HG02885 (cell line): ENCODE results near the gene CADPS2.
"Not testable (repeated sequence)": the region's sequence is repeated elsewhere in the genome, so short reads cannot be mapped to it uniquely, and the experiment has no call there.

ENCODE experiments used
- ATAC-seq: cut with Tn5 transposase; IDR thresholded peaks from one replicate; pipeline ENCODE4 v1.9.1; 2021; ENCODE audit warnings: mild to moderate bottlenecking; ENCODE audit not compliant: unreplicated experiment, poor library complexity

Gene CADPS2

DNA sequence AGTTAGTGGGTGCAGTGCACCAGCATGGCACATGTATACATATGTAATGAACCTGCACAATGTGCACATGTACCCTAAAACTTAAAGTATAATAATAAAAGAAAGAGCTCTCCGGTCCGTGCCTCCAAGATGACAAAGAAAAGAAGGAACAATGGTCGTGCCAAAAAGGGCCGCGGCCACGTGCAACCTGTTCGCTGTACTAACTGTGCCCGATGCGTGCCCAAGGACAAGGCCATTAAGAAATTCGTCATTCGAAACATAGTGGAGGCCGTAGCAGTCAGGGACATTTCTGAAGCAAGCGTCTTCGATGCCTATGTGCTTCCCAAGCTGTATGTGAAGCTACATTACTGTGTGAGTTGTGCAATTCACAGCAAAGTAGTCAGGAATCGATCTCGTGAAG is 205.1 kb downstream of the CADPS2 start:
- not testable (repeated sequence) for ATAC-seq

GRCh38 chr7:122679813-122680212 is 206.4 kb downstream of the CADPS2 start:
- ATAC-seq = no peak

DNA sequence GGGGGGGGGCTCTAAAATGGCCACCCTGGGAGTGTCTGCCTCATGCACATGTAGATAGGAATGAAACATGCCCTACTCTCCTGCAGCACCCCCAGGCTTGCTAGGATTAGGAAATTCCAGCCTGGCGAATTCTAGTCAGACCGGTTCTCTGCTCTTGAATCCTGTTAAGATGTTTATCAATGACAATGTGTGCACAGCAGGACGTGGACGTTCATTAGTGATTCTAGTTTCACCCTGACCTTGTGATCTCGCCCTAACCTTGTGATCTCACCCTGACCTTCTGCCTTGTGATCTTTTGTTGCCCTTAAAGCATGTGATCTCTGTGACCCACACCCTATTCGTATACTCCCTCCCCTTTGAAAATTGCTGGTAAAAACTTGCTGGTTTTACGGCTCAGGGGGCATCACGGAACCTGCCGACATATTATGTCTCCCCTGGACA is 207.0 kb downstream of the CADPS2 start:
- not testable (repeated sequence) for ATAC-seq

DNA sequence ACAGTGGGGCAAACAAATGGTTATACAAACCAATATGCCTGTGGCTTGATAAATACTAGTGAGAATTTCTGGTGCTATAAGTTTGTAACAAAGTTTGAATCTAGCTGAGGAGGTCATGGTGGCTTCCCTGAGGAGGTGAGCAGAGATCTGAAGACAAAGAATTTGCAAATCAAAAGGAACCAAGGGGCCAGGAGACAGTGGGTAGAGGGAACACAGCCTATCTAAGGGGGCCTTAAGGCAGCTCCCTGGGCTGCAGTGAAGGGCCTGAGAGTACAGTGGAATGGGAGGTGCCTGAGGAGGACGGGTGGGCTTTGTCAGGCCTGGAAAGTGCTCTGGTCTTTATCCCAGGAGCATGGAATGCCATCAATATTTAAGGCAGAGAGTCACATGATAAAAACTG is 209.1 kb downstream of the CADPS2 start:
- no peak for ATAC-seq

DNA sequence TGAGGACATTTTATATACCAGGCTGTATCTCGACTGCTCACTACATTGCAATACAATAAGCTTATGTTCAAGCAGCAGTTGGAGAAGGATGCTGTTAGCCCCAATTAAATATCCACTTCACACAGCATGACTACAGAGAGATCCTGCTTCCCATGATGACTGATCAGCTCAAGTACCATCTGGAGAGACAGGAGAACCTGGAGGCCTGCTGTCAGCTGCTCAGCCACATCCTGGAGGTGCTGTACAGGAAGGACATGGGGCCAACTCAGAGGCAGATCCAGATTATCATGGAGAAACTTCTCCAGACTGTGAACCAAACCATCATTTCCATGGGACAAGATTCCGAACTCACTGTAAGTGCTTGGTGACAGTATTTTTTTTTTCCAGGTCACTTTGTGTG is 209.8 kb downstream of the CADPS2 start:
- ATAC-seq = no peak

- no peak for ATAC-seq
Observed at GRCh38 chr7:122675621-122676020, 210.6 kb downstream of the CADPS2 start.

DNA sequence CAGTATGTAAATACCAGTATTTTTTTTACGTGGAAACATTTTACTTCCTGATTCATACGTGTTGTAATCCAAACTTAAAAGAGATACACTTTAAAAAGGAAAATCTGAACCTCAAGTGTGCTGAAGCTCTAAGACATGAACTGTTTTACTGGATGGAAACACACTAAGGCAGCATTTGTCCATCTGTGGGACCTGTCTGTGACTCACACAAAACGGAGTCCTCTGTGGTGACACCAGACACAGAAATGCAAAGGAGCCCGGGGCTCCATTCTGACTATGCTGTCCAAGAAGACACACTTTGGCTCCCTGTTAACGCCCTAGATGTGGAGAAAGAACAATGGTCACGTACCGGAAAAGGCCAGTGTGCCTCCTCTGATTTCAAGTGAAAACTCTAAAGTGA is 211.2 kb downstream of the CADPS2 start:
- ATAC-seq = no peak

DNA sequence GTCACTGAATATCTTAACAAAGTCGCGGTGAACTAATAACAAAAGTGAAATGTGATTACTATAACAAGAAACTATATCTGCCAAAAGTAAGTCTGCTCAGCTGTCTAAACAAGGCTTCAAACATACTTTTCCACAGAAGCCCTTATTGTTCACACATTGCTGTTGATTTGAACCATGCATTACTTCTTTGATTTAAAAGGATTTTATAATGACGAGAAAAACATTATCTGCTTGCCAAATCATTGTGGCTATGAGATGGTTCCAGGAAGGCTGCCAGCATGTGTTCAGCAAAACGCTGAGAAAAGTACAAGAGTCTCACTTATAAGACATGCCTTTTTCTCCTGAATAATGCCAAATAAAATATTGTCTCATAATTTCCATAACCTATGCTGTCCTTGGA is 211.8 kb downstream of the CADPS2 start:
- ATAC-seq = no peak

- ATAC-seq = no peak
Observed at GRCh38 chr7:122673951-122674350, 212.3 kb downstream of the CADPS2 start.

DNA sequence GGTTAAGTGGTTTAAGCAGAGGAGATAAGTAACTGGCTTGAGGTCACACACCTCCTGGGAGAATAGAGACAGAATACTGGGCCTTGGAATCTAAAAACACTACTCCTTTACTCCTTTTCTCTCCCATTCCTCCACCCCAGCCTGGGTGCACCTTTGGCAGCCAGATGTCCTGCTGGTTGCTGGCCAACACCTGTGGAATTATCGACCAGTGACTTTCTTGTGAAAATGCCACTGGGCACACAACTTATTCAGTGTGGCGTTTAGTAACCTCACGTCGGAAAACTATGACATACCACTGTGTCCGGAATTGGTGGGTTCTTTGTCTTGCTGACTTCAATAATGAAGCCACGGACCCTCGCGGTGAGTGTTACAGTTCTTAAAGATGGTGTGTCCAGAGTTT is 213.7 kb downstream of the CADPS2 start:
- ATAC-seq = no peak

DNA sequence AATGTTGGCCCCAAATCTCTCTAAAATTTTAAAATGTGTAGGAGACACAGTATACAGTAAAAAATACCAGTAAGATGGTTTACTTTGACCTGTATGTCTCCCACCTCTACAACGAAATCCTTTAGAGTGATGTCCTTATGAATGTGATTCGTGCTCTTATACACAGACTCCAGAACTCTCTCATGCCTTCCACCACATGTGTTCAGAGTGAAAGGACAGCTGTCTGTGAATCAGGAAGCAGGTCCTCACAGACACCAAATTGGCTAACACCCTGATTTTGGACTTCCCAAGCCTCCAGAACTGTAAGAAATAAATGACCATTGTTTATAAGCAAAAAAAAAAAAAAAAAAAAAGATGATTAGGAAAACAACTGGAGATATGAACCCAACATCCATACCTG is 222.5 kb downstream of the CADPS2 start:
- no peak for ATAC-seq

GRCh38 chr7:122658856-122659255 is 227.4 kb downstream of the CADPS2 start:
- no peak for ATAC-seq

DNA sequence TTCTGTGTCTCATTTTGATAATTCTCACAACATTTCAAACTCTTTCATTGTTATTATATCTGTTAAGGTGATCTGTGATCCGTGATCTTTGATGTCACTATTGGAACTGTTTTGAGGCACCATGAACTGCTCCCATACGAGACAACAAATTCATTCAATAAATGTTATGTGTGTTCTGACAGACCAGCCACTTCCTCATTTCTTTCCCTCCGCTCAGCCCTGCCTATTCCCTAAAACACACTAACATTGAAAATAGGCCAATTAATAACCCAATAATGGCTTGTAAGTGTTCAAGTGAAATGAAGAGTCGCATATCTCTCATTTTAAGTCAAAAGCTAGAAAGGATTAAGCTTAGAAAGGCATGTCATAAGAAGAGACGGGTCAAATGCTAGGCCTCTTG is 232.6 kb downstream of the CADPS2 start:
- ATAC-seq = no peak

GRCh38 chr7:122652876-122653275 is 233.4 kb downstream of the CADPS2 start:
- no peak for ATAC-seq

DNA sequence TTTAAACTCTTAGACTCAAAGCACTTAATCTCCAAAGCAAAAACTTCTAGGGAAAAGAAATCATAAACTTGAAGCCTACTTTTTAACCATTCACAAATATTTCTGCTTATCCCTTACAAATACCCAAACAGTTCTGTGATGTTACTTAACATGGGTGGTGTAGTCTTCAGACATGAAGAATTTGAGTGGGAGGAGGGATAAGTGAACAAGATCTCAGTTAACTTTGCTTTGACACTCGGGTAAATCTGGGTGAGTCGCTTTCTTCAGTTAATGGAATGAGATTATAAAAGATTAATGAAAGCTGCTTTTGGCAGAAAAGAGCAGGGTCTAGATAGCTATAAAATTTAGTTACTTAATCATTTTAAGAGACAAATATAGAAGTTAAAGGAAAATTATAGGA is 234.8 kb downstream of the CADPS2 start:
- no peak for ATAC-seq

- no peak for ATAC-seq
Observed at GRCh38 chr7:122643250-122643649, 243.0 kb downstream of the CADPS2 start.

DNA sequence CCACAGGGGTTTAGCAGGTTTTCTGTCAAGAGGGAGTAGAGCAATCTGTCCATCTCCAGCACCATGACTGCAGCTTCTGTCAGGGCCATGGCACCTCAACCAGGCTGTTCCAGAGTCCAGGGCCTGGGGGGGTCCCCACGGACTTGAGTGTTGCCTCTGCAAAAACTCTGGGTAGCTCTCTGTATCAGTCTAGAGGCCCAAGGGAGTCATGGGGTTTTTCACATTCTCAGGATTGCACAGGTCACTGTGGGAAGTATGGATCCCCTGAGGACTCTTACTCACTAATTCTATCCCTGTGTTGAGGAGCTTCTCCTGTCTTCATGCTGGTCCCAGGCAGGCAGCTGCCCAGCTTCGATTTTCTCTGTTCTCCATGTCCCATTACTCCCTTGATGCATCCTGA is 247.8 kb downstream of the CADPS2 start:
- no peak for ATAC-seq

- ATAC-seq = no peak
Observed at GRCh38 chr7:122637784-122638183, 248.5 kb downstream of the CADPS2 start.

DNA sequence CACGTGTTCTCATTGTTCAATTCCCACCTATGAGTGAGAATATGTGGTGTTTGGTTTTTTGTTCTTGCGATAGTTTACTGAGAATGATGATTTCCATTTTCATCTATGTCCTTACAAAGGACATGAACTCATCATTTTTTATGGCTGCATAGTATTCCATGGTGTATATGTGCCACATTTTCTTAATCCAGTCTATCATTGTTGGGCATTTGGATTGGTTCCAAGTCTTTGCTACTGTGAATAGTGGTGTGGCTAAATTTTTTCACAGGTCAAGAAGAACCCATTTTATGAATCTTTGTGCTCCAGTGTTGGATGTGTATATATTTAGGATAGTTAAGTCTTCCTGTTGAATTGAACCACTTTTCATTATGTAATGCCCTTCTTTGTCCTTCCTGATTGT is 250.8 kb downstream of the CADPS2 start:
- ATAC-seq = not testable (repeated sequence)

GRCh38 chr7:122633472-122633871 is 252.8 kb downstream of the CADPS2 start:
- ATAC-seq = no peak

- no peak for ATAC-seq
Observed at GRCh38 chr7:122632238-122632637, 254.0 kb downstream of the CADPS2 start.

GRCh38 chr7:122629412-122629953 is 256.8 kb downstream of the CADPS2 start:
- no peak for ATAC-seq
